Common myeloid progenitor, CD34-positive (primary cell): ENCODE results near the gene TXNRD2.

ENCODE experiments used
- CTCF ChIA-PET: fragments of 350-600 bp; sonication (Branson Sonifier 250); formaldehyde crosslinking; loops from one replicate; lab custom pipeline; 2021; ENCODE audit warnings: antibody characterized with exemption; lab: Charles Lee
- POLR2A ChIA-PET: fragments of 350-600 bp; sonication (Branson Sonifier 250); formaldehyde crosslinking; loops from one replicate; lab custom pipeline; 2021; ENCODE audit warnings: antibody characterized with exemption; lab: Charles Lee
- DNase-seq, 3 donors: peaks; one replicate each; pipeline versions ENCODE4 v3.0.0 to v3.0.0-alpha.2; 2013
- H3K27ac ChIP-seq, 2 experiments: 1 replicate in 1 of 2; 2 replicates in 1 of 2; pipeline ENCODE4 v1.7.0; 2013; ENCODE audit warnings: inconsistent platforms in 2 of 2, low read length in 2 of 2, mild to moderate bottlenecking in 2 of 2, low read depth in 1 of 2, moderate library complexity in 1 of 2; ENCODE audit not compliant: severe bottlenecking in 2 of 2, insufficient read depth in 1 of 2, poor library complexity in 1 of 2
- H3K27me3 ChIP-seq, 5 experiments: replicated peaks in 2 of 5; 1 replicate in 3 of 5; 2 replicates in 2 of 5; pipeline versions ENCODE4 v1.6.1 to v1.7.0; 2013; ENCODE audit warnings: low read length in 4 of 5, mild to moderate bottlenecking in 2 of 5, moderate library complexity in 2 of 5, inconsistent platforms in 1 of 5; ENCODE audit not compliant: insufficient read depth in 5 of 5, control insufficient read depth in 4 of 5
- H3K36me3 ChIP-seq, 4 experiments: 1 replicate in 2 of 4; 2 replicates in 2 of 4; pipeline versions ENCODE4 v1.6.1 to v1.7.0; 2013; ENCODE audit warnings: low read length in 3 of 4, control low read depth in 1 of 4, mild to moderate bottlenecking in 1 of 4; ENCODE audit not compliant: control insufficient read depth in 4 of 4, insufficient read depth in 4 of 4
- H3K4me1 ChIP-seq, 4 experiments: 1 replicate in 3 of 4; 2 replicates in 1 of 4; pipeline versions ENCODE4 v1.6.1 to v1.7.1; 2013; ENCODE audit warnings: low read length in 3 of 4, mild to moderate bottlenecking in 3 of 4, control low read depth in 1 of 4, inconsistent platforms in 1 of 4, moderate library complexity in 1 of 4; ENCODE audit not compliant: control insufficient read depth in 4 of 4, insufficient read depth in 4 of 4; ENCODE audit errors: control extremely low read depth in 1 of 4
- H3K4me3 ChIP-seq, 7 experiments: 1 replicate in 4 of 7; 2 replicates in 3 of 7; pipeline versions ENCODE4 v1.5.1 to v1.7.0; 2013; ENCODE audit warnings: mild to moderate bottlenecking in 7 of 7, low read length in 6 of 7, moderate library complexity in 6 of 7, inconsistent platforms in 2 of 7, low read depth in 2 of 7, control low read depth in 1 of 7; ENCODE audit not compliant: insufficient read depth in 4 of 7, control insufficient read depth in 1 of 7; ENCODE audit errors: extremely low read depth in 1 of 7
- H3K9me3 ChIP-seq, 5 experiments: 1 replicate in 4 of 5; 2 replicates in 1 of 5; pipeline versions ENCODE4 v1.6.1 to v1.7.1; 2013; ENCODE audit warnings: low read length in 4 of 5, mild to moderate bottlenecking in 2 of 5, inconsistent platforms in 1 of 5, low read depth in 1 of 5, moderate library complexity in 1 of 5; ENCODE audit not compliant: control insufficient read depth in 4 of 5, insufficient read depth in 2 of 5; ENCODE audit errors: control extremely low read depth in 1 of 5
- WGBS: methylation state at CpG from one replicate; pipeline ENCODE4 v1.1.5; 2013; ENCODE audit not compliant: insufficient coverage; 5-methylcytosine and 5-hydroxymethylcytosine counted together

The TXNRD2 gene

GRCh38 chr22:19870153-19871022, 71.2 kb downstream of the TXNRD2 start:
- ChIA-PET CTCF (interaction anchor here (1.6 kb wide), 1 partner anchor 26 kb away, joined by 3 read pairs; no protein-coding TSS in a partner anchor), POLR2A (no interaction called here)
- Histone ChIP-seq H3K36me3 (no peaks in the 10 kb centered on the region), H3K4me1 (peaks cover 0 to 3% (median 0%) of the 10 kb centered on the region in 4 experiments), H3K27ac (no peak overlapping the region), H3K27me3 (no peaks in the 10 kb centered on the region), H3K4me3 (no peak overlapping the region), H3K9me3 (no peaks in the 10 kb centered on the region)
- WGBS: 97% methylated on average over 30 of the region's 30 CpGs
- DNase-seq: no peak

- Histone ChIP-seq H3K36me3 (no peaks in the 10 kb centered on the region), H3K9me3 (no peaks in the 10 kb centered on the region), H3K4me1 (peaks cover 0 to 3% (median 0%) of the 10 kb centered on the region in 4 experiments), H3K4me3 (no peak overlapping the region), H3K27ac (no peak overlapping the region), H3K27me3 (no peaks in the 10 kb centered on the region)
- WGBS: 99% methylated on average over 9 of the region's 12 CpGs
- ChIA-PET CTCF (interaction anchor here (1.6 kb wide), 1 partner anchor 25 kb away, joined by 3 read pairs; no protein-coding TSS in a partner anchor), POLR2A (no interaction called here)
- DNase-seq: no peak
Observed at GRCh38 chr22:19869497-19870152, 72.0 kb downstream of the TXNRD2 start.

GRCh38 chr22:19868773-19869471, 72.7 kb downstream of the TXNRD2 start:
- Histone ChIP-seq H3K4me1 (peaks cover 0 to 3% (median 0%) of the 10 kb centered on the region in 4 experiments), H3K27ac (no peak overlapping the region), H3K9me3 (no peaks in the 10 kb centered on the region), H3K4me3 (no peak overlapping the region), H3K27me3 (no peaks in the 10 kb centered on the region), H3K36me3 (no peaks in the 10 kb centered on the region)
- 96% methylated on average over 20 of the region's 23 CpGs for WGBS
- DNase-seq: no peak
- CTCF ChIA-PET: interaction anchor here (1.6 kb wide), 1 partner anchor 24 kb away, joined by 3 read pairs; no protein-coding TSS in a partner anchor
- POLR2A ChIA-PET: no interaction called here

GRCh38 chr22:19868333-19868732, 73.3 kb downstream of the TXNRD2 start:
- Histone ChIP-seq H3K27ac (no peak overlapping the region), H3K36me3 (no peaks in the 10 kb centered on the region), H3K4me3 (no peak overlapping the region), H3K4me1 (peaks cover 0 to 3% (median 0%) of the 10 kb centered on the region in 4 experiments), H3K9me3 (no peaks in the 10 kb centered on the region), H3K27me3 (no peaks in the 10 kb centered on the region)
- no peak for DNase-seq
- CTCF ChIA-PET: no interaction called here
- POLR2A ChIA-PET: no interaction called here
- WGBS: 88% methylated on average over 1 of the region's 3 CpGs

DNA sequence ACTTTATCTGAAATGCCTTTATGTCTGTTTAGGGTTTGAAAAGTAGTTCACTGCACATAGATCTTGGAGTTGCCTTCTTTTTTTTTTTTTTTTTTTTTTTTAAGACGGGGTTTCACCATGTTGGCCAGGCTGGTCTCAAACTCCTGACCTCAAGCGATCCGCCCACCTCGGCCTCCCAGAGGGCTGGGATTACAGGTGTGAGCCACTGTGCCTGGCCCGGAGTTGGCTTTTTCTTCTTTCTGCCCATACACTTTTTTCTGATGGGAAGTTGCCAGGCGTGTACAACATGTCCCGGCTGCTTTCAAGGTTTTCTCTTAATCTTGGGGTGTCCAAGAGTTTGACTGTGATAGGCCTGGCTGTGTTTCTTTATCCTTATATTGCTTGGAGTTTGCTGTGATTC, 74.0 kb downstream of the TXNRD2 start:
- Histone ChIP-seq H3K9me3 (no peaks in the 10 kb centered on the region), H3K4me3 (no peak overlapping the region), H3K4me1 (no peaks in the 10 kb centered on the region), H3K27me3 (no peaks in the 10 kb centered on the region), H3K27ac (no peak overlapping the region), H3K36me3 (no peaks in the 10 kb centered on the region)
- DNase-seq: no peak
- 97% methylated on average over 4 of the region's 7 CpGs for WGBS
- ChIA-PET CTCF (no interaction called here), POLR2A (interaction anchor here (1.0 kb wide), 1 partner anchor 12 kb away, joined by 3 read pairs; no protein-coding TSS in a partner anchor)

GRCh38 chr22:19866665-19867009, 75.0 kb downstream of the TXNRD2 start:
- Histone ChIP-seq H3K36me3 (no peaks in the 10 kb centered on the region), H3K4me3 (no peak overlapping the region), H3K27ac (no peak overlapping the region), H3K27me3 (no peaks in the 10 kb centered on the region), H3K4me1 (no peaks in the 10 kb centered on the region), H3K9me3 (no peaks in the 10 kb centered on the region)
- POLR2A ChIA-PET: interaction anchor here (0.7 to 1.0 kb wide), 2 partner anchors 11 to 22 kb away, joined by 3 read pairs; no protein-coding TSS in a partner anchor
- CTCF ChIA-PET: interaction anchor here (1.1 to 1.3 kb wide), 2 partner anchors 20 to 22 kb away, joined by 3 read pairs; no protein-coding TSS in a partner anchor
- WGBS: no CpG with 5 or more reads among the region's 3 CpGs
- DNase-seq: no peak
